HG02973 (cell line): ENCODE measurements around the gene NEAT1.

Experiments used
- ATAC-seq: cut with Tn5 transposase; IDR thresholded peaks from one replicate; pipeline ENCODE4 v1.9.1; 2021; ENCODE audit warnings: moderate library complexity; ENCODE audit not compliant: unreplicated experiment

Gene NEAT1

DNA sequence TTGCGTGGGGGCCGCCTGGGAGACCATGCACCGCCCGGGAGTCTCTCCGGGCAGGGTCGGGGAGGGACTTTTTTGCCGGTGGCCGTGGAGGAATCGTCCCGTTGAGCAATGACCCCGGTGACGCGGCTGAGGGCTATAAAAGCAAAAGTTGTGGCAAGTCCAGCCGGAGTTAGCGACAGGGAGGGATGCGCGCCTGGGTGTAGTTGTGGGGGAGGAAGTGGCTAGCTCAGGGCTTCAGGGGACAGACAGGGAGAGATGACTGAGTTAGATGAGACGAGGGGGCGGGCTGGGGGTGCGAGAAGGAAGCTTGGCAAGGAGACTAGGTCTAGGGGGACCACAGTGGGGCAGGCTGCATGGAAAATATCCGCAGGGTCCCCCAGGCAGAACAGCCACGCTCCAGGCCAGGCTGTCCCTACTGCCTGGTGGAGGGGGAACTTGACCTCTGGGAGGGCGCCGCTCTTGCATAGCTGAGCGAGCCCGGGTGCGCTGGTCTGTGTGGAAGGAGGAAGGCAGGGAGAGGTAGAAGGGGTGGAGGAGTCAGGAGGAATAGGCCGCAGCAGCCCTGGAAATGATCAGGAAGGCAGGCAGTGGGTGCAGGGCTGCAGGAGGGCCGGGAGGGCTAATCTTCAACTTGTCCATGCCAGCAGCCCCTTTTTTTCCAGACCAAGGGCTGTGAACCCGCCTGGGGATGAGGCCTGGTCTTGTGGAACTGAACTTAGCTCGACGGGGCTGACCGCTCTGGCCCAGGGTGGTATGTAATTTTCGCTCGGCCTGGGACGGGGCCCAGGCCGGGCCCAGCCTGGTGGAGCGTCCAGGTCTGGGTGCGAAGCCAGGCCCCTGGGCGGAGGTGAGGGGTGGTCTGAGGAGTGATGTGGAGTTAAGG is at the start of gene NEAT1:
NEAT1 (plus strand) TSS at position 166 of the 883 bp plus-strand sequence.
- ATAC-seq: peak; percentile 13

DNA sequence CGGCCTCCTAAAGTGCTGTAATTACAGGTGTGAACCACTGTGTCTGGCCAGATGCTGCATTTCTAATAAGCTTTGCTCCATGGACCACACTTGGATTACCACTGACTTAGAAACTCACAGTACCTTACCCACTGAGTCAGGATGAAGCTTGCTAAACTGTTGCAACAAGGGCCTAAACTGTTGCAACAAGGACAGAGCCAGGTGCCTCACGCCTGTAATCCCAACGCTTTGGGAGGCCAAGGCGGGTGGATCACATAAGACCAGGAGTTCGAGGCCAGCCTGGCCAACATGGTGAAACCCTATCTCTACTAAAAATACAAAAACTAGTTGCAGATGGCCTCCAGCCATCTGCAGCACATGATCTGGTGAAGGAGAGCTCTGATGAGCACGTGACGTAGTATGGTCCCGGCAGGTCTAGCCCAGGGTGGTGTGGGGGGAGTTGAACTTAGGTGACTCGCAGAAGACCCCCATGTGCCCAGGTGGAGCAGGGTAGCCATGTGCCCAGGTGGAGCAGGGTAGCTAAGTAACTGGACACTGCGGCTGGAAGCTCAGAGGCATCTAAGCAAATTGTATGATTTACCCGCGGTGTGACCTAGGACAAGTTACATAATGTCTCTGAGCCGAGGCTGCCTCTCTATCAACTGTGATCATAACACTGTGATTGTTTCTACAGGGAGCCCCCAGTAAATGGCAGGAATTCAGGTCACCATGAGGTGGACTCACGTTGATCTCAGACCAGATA is 48.6 kb upstream of the NEAT1 start:
- ATAC-seq: no peak

DNA sequence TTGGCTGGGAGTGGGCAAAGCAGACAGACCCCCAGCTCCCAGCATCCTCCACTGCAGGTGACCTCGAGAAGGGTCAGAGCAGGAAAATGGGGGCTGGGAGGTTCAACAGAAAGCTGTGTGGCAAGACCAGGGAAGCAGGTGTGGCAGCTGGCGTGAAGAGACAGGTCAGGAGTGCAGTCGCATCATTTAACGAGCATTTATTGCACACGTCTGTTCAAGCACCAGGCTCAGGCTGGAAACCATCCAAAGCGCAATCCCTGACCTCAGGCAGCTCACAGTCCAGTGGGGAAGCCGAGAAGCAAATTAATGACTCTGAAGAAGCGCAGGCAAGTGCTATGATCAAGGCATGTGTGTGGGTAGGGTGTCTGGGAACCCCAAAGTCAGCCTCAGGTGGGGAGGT is 47.6 kb upstream of the NEAT1 start:
- no peak for ATAC-seq

DNA sequence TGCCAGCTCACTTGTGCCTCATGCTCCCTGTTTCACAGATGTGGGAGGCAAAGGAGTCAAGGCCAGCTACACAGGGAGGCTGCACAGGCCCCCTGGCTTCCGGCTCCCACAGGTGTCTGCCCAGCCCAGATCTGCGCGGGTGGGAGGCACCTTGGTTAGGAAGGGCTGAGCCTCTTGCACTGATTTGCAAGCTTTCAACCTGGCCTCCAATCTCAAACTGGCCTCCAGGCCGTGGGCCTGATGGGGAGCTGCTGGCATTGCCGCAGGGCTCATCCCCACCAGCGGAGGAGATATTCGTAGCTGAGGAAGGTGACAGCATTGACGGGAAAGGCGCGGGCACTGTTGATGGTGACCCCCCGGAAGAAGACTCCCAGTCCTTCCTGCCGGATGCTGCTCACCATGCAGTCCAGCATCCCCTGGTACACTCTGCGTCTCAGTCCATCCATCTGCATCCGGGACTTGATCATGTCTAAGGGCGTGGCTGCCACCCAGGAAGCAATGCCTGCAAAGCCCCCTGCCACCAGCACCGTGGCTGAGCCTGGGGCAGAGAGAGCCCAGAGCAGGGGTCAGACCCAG is 46.4 kb upstream of the NEAT1 start:
- ATAC-seq: no peak

DNA sequence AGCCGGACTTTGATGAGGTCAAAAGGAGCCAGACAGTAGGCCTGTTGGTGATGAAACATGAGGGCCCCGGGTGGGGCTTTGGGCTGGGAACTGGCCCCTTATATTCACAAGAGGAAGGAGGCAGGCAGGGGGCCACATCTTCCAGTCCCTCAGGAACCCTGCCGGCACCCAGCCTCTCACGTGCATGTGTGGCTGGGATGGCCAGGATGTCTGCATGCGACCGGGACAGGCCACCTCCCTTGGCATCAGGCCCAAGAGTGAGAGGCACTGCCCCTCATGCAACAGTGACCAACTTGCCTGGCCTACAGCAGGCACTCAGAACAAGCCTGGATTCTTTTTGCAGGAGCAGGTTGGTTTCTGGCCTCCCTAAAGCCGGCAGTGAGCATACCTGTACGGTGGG is 45.6 kb upstream of the NEAT1 start:
- ATAC-seq: no peak

DNA sequence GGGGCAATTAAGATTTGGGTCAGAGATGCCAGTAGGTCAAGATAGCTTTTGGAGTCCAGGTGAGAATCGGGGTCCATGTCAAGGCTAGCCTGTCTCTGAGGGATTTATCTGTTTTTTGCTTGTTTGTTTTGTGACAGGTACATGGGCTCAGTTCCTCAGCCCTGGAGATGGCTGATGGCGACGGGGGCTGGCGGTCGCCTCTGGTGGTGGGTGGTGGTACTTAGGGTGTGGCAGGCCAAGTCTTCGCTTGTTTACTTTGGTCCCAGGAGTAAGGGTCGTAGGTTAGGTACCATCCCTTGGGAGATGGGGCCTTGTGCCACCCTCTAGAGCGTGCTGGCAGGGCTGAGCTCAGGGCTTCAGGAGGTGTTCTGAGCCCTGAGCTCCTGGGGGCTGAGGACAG is 44.8 kb upstream of the NEAT1 start:
- ATAC-seq: no peak

DNA sequence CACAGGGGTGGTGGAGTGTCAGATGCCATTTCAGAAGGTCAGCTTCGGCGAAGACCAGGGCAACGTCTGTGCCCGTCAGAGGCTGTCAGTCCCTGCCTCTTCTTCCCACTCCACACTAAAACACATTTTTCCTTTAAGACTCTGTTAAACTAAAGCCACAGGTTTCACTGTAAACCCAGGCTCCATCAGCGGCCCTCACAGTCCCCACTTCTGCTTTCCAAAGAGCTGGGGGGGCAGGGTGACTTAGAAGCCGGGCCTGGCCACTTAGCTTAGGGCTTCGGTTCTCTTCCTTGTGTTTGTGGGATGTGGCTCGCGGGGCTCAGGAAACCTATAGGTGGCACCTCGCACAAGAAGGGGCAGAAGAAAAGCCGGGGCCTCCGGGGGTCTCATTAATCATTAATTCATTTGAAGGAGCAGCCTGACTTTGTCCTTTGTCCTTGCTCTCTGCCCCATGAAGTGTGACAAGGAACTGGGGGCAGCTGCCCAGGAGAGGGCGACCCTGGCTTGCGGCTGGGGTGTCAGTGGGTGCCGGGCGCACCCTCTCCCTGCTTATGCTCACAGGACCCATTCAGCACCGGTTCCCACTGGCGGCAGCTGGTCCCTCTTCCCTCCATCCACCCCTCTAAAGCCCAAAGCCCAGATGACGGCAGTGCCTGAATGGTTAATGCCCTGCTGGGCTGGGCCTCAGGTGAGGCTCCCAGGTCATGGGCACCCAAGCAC is 44.2 kb upstream of the NEAT1 start:
- ATAC-seq: no peak

DNA sequence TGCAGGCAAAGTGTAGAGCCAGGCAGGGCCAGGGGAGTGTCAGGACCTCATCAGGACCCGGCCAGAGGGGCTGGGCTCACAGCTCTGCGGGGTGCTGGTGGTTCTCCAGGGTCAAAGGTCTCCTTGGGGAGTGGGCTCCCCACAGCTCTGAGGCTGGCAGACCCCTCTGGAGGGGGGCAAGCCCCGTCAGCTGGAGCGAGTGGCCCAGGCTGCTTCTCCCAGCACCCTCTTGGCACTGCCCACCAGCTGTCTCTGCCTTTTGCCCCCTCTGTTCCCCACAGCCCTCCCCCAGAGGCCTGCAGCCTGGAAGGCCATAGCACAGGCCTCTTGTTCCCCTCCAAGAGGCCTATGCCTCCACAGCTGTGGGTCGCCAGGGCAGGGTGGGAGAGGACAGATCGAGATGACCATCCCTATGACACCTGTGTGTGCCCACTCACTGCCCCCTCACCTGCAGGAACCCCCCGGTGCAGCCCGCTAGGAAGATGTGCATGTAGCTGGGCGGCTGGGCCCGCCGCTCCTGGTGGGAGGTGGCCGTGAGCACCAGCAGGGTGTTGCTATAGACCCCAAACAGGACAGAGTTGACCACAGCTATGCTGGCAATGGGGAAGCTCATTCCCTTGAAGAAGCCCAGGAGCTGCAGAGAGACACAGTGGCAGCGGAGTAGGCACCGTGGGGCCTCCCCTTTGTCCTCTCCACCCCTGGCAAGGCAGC is 43.5 kb upstream of the NEAT1 start:
- ATAC-seq: no peak

DNA sequence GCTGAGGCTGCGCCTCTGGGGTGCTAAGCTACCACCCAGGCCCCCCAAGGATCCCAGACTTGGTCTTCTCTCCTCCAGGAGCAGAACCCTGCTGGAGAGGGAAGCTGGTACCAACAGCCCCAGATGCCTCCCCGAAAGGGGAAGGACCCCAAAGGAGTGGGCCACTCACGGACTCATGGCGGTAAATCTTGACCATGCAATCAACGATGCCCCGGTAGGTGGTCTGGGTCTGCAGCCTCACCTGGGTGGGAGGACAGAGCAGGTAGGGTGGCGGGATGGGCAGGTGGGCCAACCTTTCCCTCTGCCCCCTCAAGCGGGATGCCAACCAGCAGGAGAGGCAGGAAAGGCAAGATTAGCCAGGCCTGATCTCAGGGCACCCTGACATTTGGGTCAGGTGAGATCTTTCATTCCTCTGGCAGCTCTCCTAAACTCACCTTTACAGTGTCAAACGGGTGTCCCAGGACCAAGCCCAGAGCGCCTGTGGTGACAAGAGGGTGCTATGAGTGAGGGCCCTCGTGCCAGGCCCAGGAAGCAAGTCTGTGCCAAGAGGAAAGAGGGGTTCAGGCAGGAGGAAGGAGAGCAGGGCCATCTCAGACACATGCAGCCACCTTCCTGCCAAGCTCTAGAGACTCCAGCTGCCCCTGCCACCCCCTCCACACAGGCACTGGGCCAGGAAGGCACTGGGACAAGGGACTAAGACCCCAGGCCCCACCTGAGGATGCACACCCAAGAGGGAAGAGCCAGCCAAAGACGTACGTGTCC is 42.7 kb upstream of the NEAT1 start:
- no peak for ATAC-seq

DNA sequence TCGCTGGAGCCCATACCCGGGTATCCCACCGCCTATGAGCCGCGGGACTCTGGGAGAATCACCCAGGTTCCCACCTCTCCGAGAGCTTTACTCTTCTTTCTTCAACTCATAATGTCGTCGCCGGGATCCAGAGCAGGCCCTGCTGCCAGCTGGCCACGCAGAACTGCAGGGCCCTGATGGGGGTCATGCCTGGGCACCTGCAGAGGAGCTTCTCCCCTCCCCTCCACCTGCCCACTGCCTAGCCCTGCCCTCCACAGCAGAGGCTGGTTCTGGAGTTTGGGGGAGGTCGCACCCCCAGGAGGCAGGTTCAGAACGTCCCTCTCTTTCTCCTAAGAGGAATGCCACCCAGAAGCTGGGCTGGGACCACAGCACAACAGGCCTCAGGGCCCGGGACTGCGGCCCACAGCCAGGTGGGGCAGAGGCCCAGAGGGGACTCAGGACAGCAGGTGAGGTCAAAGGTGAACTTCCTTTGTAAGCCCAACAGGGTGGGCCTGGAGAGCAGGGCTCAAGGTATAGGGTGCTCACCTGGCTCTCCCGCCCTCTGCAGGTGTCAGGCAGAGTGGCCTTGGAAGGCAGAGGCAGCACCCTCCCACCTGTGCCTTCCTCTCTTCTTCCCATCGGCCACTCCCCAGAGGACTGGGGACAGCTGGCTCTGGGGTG is 42.0 kb upstream of the NEAT1 start:
- ATAC-seq: no peak

DNA sequence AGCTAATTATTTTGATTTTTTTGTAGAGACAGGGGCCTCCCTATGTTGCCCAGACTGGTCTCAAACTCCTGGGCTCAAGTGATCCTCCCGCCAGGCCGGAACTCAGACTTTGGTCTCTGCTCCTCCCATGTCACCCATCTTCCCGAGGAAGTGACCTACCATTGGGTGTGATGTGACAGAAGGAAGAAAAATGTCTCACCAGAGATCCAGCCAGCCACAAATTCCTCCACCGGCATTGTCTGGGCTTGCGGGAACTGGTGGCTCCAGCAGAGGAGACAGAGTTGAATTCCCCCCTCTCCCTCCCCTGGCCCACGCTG is 40.9 kb upstream of the NEAT1 start:
- no peak for ATAC-seq

DNA sequence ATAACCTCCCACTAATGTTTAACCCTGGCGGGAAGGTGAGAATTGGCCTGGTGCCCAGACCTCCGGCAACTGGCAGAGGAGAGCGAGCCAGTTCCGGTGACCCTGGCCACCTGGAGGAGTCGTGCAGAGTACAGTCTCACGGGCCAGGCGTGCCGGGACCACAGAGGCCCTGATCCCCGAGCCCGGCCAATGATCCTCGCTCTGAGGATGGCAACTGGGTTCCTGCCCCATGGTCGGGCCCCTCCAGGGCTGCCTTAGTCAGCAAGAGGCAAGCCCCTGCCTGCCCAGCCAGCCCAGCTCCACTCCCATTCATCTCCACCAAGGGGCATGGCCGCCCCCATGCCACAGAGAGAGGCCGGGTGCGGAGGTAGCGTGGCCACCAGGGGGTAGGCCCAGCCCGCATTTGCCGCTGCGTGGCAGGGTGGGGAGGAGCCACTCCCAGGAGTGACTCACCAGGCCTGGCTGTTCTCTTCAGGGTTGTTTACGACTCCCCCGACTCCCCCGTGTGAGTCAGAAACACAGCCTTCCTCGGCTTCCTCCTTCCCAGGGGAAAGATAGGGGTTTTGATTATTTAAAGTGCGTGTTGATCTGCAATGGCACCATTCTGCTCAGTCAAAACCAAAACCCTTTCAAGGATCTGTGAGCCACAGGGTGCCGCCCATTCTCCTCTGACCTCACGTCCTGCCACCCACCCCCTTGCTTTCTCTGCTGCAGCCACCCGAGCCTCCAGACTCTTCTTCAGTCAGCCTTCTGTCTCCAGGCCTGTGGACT is 40.4 kb upstream of the NEAT1 start, which contains the start of gene SLC25A45:
SLC25A45 (minus strand) TSS at position 614 of the 771 bp plus-strand sequence. CDS start 695 bp downstream, outside the sequence.
- peak; percentile 51 for ATAC-seq

DNA sequence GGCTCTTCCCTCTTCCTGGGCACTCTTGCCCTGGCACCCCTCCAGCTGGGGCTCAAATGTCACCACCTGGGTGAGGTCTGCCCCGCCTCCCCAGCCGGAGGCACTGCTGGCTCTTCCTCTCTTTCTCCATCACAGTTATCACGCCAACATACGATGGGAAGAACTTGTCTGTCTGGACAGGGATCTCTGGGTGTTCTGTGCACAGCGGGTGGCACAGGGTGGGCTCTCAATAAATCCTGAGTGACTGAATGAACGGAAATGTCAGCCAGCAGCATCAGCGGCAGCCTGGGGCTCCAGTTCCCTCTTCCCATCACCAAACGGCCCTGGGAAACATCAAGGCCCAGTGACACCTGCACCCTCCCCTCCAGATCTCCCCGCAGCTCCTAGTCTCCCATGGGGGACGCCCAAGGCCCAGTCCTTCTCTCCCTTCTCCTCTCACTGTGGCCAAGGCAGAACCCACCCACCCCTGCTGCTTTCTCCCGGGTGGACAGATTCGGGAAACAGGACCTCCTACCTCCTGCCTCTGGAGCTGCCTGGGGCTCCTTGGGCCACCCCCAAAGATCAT is 39.7 kb upstream of the NEAT1 start:
- ATAC-seq: no peak

DNA sequence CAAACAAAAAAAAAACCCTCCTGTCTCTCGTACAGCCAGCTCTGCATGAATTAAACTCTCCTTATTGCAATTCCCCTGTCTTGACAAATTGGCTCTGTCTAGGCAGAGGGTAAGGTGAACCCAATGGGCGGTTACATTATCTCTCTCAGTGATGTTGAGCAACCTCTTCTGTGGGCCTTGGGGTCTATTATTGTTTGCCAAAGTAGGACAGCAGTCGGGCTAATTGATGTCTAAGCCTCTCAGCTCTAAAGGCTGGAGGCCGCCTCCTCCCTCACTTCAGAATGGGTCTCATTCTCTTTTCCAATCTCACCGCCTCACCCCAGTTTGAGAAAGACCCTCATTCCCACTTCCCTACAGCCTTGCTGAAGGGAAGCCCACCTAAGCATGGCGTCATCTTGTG is 38.8 kb upstream of the NEAT1 start:
- ATAC-seq: no peak

DNA sequence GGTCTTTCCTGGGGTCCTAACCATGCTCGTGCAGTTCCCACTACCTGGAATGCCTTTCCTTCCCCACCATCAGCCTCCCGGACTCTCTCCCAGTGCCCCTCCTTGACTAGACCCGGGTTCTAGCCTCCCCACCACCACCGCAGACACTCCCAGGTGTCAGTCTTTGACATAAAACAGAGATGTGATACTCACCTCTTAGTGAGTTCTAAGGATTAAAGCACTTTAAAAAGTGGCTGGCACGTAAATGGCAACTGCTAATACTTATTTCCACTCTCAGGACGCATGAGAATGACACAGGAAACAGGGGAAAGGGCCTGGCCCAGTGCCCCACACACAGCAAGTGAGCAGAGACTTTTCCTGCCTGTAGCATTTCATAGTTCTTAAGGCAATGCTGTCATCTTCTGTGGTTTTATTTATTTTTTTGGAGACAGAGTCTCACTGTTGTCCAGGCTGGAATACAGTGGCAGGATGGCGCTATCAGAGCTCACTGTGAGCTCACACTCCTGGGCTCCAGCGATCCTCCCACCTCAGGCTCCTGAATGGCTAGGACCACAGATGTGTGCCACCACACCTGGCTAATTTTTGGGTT is 38.2 kb upstream of the NEAT1 start:
- ATAC-seq: no peak

DNA sequence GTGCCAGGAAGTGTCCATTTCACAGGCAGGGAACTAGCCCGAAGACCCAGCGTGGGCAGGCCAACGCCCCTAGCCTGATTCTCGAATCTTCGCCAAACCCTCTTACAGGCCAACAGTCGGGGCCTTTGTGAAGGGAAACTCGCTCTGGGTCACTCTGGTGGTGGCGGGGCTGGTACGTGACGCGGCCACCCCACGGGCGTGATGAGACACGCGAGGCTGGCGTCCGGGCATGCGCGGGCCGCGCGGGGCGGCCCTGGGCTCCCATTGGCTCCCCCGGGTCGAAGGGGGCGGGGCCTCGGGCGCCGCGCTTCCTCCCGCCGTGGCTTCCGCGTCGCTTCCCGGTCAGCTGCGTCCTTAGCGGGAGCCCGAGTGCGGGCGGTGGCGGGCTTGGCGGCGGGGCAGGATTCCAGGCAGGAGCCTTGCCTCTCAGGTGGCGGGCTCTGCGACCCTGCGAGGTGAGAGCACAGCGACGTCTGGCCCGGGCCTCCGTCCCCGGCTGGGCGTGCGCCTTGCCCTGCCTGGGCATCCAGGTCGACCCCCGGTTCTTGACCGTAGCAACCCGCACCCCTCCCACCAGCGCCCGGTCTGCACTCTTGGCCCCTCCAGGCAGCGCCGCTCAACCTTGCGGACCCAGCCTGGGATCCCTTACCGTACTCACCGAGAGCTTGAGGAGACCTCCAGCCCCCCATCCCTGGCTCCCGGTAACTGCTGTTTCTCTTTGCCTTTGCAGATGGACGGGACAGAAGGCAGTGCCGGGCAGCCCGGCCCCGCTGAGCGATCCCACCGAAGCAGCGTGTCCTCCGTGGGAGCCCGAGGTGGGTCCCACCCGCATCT is 36.1 kb upstream of the NEAT1 start, which contains the start of gene FRMD8:
FRMD8 (plus strand) TSS at position 331 of the 834 bp plus-strand sequence; CDS start at position 731, 400 bp downstream.
- no peak for ATAC-seq

DNA sequence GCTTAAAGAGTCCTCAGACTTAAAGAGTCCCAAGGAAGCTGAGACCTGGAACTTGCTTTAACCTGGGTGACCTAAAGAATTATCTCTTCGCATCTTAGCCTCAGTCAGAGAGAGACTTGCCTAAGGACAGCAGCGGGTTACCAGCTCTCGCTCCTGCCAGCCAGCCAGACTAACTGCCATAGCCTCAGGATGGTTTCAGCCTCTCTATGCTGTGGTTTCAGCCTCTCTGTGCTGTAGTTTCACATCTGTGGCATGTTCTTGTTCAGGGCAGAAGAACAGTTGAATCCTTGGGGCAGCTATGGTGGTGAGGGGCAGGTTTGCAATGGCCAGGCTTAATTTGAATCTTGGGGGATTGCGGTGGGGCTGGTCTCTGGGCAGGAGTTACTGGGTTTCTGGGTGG is 33.9 kb upstream of the NEAT1 start:
- ATAC-seq: no peak
